GM12874 (cell line): ENCODE results near the gene C10orf53.

Experiments
- TF ChIP-seq, protein P1 (sequence below): IDR thresholded peaks from 2 replicates; pipeline ENCODE4 v1.5.1; 2011; ENCODE audit warnings: low read depth, mild to moderate bottlenecking, control low read depth, low read length, moderate library complexity; ENCODE audit not compliant: insufficient read depth

Gene C10orf53

DNA sequence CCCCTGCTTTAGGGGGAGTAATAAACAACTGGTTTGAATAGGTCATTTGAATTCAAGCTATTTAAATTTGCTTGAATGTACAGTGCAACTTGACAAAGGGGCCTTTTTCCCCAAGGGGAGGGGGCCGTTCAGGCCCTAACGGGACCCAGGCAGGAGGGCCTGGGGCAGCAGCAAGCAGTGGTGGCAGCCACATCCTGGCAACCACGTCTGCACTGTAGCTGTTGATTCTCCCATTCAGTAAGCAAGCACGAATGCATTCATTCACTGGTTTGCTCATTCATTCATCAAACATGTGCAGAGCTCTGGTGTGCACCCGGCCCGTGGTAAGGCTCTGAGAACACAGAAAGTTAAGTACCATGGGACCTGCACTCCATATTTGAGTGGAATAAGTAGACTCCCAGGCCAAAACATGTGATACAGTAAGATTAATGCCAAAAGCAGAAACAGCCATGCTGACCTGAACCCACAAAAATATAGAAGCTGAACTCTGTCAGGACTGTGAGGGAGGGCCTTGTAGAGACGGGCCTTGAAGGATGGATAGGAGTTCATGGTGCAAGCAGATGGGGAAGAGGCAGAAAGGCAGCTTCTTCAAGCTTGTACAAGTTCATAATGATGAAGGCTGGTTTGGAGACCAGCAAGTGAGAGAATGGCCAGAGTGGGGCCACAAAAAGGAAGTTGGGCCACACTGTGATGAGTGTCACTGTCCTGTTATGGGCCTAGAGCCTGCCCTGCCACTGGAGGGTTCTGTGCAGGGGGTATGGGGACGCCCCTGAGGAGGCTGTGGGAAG lies 29.3 kb upstream of the C10orf53 start:
- TF ChIP-seq, protein P1, sequence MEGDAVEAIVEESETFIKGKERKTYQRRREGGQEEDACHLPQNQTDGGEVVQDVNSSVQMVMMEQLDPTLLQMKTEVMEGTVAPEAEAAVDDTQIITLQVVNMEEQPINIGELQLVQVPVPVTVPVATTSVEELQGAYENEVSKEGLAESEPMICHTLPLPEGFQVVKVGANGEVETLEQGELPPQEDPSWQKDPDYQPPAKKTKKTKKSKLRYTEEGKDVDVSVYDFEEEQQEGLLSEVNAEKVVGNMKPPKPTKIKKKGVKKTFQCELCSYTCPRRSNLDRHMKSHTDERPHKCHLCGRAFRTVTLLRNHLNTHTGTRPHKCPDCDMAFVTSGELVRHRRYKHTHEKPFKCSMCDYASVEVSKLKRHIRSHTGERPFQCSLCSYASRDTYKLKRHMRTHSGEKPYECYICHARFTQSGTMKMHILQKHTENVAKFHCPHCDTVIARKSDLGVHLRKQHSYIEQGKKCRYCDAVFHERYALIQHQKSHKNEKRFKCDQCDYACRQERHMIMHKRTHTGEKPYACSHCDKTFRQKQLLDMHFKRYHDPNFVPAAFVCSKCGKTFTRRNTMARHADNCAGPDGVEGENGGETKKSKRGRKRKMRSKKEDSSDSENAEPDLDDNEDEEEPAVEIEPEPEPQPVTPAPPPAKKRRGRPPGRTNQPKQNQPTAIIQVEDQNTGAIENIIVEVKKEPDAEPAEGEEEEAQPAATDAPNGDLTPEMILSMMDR = no peak

DNA sequence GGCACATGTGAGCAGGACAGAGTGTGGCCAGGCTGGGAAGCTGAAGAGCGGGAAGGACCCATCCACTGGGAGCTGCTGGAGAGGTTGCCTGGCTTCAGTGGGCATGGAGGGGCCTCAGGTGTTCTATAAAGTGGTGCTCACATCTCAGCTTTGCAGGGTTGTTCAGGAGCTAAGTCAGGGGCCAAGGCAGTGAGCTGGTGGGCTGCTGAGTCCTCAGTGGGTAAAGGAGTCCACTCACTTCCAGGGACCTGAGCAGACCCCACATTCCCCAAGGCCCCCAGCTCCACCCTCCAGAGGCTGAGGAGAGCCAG lies 28.8 kb upstream of the C10orf53 start:
- TF ChIP-seq, protein P1 = no peak

DNA sequence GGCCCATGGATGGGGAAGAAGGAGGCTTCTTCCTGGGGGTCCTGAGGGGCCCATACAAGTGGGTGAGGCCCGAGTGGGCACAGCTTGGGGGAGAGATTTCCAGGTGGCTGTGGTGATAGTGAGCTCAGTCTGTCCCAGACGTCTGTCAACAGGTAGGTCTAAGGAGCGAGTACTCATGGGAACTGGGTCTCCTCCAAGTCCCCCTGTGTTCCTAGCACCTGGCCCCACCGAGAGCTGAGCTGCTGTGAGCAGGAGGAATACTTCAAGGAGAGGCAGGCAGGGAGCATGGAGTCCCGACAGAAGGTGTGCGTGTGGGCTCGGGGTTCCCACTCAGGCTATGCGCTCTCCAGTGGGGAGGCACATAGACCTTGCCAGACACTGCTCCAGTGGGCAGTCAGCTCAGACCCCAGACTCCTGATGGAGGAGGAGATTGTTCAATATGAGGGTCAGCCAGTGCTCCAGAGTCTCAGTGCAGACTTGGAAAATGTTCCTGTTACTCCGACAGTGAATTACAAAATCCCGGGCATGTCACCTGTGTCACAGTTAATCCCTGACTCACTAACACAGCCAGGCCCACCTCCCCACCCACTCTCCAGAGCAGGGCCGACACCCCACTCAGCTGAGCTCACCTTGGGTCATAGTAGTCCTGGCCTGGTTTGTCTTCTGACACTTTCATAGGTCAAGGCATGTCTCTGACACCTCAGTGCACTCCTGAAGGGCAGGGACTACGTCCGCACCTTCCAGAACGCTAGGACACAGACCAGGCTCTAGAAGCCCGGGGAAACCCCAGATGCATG lies 28.2 kb upstream of the C10orf53 start:
- TF ChIP-seq, protein P1 = no peak

DNA sequence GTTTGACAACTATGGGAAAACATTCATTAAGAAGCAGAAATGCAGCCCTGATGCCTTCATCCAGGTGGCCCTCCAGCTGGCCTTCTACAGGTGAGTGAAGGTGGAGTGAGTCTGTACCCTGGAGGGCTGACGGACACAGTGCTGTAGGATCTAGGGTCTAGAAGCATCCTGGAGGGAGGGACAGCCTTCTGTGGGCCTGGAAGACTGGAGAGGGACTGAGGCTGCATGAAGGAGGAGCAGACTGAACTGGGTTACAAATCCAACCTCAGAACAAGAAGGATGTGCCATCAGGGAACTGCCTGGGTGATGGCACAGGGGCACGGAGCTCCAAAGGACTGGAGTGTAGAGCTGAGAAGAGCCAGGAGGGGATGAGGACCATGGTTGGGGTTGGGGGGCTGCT lies 27.5 kb upstream of the C10orf53 start:
- TF ChIP-seq, protein P1 = no peak

DNA sequence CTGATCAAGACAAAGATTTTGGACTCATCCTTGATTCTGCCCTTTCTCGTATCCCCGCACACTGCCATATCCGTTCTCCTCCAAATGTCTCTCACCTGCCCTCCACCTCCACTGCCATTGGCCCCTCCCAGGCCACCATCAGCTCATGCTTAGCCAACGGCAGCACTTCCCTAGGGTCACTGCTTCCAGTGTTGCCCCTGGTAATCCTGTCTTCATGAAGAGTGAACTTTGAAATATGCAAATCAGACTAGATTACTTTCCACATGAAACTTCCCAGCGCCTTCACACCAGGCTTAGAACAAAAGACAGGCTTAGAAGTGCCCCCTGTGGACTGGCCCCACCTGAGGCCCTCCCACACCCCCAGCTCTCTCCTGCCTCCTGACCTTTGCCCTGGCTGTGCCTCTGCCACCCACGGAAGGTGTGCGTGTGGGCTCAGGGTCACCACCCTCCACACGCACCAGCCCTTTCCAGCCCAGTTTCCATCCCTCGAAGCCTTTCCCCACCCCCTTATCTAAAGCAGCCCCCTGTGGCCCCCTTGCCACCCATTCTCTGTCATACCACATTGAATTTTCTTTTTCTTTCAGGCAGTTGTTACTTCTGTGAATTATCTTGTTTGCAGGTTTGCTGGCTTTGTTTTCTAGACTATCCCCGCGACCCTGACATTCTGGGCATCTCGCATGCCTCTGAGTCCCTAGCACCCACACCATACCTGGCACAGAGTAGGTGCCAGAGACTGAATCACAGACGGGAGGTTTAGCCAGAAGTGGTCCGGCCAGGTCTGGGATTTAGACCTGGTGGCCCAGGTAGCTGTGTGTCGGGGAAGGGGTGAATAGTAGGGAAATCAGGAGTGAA lies 26.8 kb upstream of the C10orf53 start:
- TF ChIP-seq, protein P1 = no peak

DNA sequence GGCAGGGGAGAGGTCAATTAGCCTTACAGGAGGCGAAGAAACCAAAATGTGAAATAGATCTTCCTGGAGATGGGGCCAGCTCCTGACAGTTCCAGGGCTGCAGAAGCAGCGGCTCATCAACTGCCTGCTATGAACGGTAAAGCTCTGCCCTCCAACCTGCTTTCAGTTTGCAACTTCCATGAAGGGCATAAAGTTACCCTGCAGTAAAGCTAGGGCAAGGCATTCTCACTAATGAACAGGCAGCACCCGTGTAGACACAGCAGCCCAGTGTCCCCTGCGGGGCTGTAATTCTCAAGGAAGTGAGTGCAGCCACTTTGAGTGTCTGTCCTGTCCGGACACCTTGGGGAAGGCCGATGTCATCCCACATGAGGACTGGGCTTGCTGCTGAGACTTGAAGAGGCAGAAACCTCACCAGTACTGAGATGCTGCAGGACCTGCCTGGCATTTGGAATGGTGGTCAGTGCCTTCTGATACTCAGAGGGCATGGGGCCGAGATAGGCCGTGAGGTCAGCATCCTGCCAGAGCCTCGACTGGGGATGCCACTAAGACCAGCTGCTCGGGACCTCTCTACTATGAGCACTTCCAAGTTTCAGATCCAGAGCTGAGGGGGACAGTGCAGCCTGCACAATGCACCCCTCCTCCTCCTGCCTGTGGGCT lies 26.1 kb upstream of the C10orf53 start:
- TF ChIP-seq, protein P1 = no peak
